Measurements from ENCODE around the gene SLC2A2.
A peak's percentile ranks its signal among the peaks of the same experiment; 100 is the strongest.

Gene SLC2A2

DNA sequence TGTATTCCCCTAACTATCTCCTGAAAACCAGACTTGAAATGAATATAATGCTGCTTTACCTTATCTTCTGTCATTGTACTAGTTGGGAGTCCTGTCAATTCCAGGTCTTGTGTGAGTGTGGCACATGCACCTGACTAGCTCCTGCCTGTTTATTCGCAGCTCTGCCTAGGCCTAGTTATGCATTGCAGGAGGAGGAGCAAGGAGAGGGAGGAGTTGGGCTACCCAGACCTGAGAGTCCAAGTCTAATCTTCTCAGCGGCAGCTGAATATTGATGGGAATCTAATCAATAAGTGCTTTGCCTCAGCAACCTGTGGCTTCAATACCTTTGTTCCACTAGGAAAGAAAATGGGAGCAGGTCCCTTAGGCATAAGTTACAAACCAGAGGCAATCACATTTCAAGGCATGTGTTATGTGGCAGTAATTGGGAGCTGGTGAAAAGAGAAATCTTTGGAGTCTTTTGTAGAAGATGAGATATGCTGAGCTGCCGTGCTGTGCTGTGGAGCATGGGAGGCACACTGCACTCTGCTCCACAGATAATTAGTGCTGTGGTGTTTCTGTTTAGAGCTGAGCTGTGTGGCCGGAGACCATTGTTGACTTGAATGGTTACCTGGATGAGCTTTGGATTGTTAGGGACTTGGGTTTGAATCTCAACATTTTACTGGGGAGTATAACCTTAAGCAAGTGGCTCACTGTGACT, at the start of gene SLC2A2:
TSS of gene SLC2A2 (minus strand) at position 124 of the 697 bp plus-strand sequence. CDS start at position 74, 50 bp downstream.
- no peak for DNase-seq

DNA sequence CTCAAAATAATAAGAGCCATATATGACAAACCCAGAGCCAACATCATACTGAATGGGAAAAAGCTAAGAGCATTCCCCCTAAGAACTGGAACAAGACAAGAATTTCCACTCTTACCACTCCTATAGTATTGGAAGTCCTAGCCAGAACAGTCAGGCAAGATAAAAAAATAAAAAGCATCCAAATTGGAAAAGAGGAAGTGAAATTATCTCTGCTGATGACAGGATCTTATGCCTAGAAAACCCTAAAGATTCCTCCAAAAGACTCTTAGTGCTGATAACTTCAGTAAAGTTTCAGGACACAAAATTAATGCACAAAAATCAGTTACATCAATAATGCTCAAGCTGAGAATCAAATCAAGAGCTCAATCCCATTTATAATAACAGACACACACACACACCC, 45.9 kb upstream of the SLC2A2 start:
- DNase-seq: peak; percentile 41

DNA sequence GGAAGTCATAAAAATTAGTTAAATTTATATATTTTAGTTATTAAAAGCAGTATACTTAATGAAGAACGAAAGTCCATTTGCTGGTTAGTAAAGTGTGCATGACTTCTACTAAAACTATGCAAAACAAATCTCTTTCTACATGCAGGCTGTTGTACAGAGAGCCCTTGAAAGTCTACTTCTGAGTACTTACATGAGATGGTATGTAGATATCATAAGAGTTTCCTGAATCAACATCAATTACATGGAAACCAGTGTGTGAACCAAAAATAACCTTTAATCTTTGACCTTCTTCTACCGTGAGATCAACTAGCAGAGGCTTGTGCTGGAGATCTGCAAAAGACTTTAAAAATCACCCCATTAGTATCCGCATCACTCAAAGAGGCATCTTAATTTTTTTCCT, 42.1 kb upstream of the SLC2A2 start:
- no peak for DNase-seq

- no peak for DNase-seq
These were observed 39.7 kb upstream of the SLC2A2 start for GRCh38 chr3:171066206-171066605.

- DNase-seq: no peak
These were observed 39.2 kb upstream of the SLC2A2 start for GRCh38 chr3:171065732-171066131.

DNA sequence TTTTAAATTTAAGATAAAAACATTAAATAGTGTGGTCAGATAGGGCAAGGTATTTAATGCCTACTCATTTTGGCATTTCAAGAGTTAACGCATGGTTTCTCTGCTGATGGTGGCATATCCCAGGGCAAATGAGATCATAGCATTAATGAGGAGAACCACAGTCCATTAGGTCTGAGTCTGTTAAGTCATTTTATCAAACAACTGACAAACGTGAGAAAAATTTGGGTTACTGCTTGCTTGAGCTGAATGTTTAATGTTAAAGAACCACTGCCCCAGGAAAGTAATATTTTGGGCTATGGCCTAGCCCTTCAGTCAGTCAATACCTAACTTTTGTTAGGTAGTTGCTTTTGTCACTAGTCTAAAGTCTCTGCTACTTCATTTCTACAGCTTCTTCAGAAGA, 37.9 kb upstream of the SLC2A2 start:
- DNase-seq: no peak

DNA sequence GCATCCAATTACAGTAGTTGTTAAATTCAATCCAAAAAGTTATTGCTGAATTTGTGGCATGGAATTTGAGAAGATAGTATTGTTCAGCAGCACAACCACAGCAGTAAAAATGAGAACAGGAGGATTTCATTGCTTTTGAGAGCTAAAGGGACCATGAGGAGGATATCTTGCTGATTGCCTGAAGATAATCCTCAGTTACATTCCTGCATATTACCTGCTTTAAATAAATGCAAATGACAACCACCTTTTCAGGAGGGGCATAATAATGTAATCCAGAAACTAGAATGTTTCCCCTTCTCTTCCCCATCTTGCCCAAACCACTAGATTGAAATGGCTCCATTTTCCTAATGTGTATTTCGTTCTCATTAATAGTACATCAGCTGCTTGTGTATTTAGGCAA, 35.2 kb upstream of the SLC2A2 start:
- no peak for DNase-seq

DNA sequence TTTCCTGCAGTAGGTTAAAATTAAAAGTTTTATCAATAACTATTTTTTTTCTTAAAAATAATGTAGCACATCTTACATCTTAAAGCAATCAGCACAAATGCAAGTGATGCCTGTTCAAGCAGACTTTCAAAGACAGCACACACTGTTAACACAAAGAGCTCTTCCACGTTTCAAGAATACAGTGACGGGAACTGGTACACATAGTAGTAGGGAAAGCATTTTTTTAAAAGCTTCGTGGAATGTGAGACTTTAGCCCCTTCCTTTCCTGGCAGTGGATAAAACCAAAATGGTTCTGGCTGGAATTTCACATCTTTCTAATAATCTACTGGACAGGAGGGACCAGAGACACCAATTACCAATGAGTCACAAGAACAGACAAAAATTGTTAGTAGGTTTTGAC, 33.5 kb upstream of the SLC2A2 start:
- DNase-seq: no peak

DNA sequence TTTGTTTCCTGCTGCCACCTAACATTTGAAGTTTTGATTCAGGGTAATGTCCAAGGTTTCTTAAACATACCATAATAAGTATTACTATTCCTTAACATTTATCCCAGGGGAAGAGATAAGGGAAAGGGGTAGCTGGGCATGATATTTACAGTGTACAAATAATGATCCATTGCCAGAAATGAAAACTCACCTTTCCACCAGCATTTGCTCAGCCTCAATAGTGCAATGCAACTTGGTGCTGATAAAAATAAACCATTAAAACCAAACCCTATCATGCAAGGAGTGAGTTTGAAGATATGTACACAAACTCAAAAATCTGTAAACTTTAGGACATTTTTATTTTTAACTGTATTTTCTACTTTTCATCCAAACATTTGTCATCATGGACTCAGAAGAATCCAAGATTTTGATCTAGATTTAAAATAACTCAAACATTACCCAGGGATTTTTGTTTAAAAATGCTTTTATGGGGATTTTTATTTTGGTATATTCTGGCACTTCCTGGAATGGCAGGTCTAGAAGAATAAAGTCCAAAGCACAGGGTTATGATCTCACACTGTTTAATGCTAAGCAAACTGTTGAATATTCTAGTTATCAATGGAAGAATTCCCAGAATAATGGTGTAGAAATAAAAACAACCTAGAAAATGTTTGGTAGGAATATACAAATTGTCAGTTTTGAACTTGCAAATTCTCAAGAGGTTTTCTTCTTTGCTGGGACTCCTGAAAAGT, 32.5 kb upstream of the SLC2A2 start:
- DNase-seq: no peak

DNA sequence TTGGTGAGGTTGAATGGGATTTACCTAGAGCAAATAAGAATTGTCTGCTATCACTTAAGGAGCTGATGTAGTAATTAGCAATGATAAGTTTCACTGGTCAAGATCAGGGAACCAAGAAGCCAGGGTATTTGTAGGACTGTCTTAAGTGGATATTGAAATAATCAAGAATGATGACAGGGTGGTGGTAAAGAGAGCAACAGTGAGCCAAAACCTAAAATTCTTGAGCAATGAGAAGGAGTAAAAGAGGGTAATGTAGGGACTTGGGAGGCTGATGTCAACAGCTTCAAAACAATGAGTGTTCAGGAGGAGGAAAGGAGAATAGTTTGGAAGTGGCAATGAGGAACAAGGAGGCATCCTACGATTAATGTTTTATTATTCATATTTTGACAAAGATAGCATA, 31.5 kb upstream of the SLC2A2 start:
- no peak for DNase-seq

DNA sequence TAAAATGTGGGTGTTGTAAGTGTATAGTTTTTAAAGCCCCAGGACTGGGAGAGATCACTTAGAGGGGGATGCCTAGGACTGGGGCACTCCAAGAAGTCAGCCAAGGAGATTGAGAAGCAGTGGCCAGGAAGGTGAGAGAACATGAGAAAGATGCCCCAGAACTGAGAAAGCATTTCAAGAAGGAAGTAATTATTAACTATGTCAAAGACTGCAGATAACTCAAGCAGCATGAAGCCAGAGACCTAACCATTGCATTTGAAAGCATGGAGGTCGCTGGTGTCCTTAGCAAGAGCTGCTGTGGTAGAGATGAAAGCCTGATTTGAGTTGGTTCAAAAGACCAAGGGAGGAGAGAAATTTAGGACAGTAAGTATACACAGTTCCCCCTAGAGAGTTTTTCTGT, 30.6 kb upstream of the SLC2A2 start:
- no peak for DNase-seq

- no peak for DNase-seq
These were observed 30.0 kb upstream of the SLC2A2 start for GRCh38 chr3:171056528-171056927.

GRCh38 chr3:171055336-171056178, 29.0 kb upstream of the SLC2A2 start:
- no peak for DNase-seq

GRCh38 chr3:171054921-171055320, 28.4 kb upstream of the SLC2A2 start:
- no peak for DNase-seq

GRCh38 chr3:171054231-171054630, 27.7 kb upstream of the SLC2A2 start:
- no peak for DNase-seq

DNA sequence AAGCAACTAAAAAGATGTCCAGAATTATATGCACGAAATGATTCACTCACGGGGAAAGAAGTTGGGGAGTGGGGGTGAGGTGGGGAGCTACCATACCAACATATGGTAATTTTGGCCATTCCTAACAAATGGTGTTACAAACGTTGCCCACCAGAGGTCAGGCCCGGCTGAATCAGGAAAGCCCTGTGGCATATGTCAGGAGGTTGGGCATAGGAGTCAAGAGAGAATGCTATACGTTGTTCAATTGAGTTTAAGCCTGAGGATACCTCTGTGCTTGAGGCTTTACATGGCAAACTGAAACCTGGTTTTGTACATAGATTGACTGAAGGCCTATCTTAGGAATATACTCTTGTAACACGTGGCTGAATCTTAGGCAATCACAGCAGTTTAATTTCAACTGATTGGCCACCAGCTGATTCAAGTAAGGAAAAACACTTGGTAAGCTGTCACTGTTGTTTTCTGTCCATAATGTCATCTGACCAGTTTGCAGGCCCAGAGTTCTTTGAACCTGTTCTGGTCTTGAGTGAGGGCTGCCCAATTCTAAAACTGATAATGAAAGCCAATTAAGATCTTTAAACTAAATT, 23.4 kb upstream of the SLC2A2 start:
- peak; percentile 65 for DNase-seq

GRCh38 chr3:171046760-171047159, 20.2 kb upstream of the SLC2A2 start:
- no peak for DNase-seq

DNA sequence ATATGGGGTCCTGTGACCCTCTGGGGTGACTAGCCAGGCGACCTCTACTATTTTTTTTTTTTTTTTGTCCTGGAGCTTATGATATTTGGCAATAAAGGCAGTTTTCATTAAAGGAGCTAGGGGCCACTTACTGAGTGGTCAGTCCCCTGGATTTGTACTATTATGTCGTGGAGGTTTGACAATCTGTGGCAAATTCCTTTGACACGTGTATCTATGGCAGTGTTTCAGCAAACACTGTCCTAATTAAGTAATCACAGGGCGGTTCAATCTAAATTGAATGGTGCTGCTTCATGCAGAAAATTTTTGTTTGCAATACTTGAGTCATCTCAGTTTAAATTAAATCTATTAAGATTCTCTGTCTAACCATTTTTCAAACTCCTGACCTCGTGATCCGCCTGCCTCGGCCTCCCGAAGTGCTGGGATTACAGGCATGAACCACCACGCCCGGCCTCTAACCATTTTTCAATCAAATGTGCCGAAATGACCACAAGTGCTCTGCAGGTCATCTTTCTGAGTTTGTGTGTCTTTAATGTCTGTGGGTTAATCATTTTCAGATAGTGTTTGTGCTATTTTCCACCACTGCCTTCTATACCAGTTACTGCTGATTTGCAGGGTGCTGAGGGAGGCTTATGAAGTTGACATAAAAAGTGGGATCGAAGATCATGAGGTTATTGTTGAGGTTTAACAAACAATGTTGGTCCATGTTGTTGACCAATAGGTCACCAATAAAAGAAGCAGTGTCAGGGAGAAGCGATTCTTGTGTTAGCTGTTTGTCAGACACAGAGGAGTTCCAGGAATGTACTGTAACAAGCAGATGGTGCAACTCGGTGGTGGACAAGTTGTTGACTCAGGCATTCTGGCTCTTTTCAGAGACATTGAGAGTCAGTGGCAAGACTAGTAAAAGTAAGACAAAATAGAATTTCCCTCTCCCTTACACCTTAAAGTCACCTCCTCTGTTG, 18.6 kb upstream of the SLC2A2 start:
- DNase-seq: no peak

DNA sequence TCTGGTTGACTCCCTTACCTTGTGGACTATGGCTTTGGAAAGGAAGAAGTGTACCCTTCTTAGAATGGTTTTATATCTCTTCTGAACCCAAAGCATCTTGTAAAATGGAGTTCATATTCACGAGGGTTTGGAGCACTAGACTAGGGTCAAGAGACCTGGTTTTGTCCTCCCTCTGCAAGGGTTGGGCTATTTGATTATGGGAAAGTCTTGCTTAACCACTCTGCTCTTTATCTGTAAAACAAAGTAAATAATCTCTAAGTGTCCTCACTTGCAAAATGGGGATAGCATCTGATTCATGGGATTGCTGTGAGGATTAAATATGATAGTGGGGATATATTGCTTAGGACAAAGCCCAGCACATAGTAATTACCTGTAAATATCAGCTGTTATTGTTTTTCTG, 17.9 kb upstream of the SLC2A2 start:
- no peak for DNase-seq

DNA sequence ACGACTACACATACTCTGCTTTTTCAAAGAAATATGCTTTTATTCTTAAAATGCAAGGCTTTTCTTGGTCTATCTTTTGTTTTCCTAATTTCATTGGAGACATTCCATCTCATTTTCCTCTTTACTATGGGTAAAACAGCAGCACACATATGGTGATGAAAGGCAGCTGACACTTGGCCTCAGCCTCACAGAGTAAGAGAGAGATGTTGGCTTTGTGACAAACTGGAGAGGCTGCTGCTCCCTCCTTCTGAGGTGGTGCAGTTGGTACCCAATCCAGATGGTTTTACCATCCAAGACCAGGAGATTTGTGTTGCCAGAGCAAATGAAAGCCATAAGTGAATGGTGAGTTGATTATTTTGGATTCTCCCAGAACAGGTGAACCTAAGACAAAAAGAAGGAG, 13.2 kb upstream of the SLC2A2 start:
- no peak for DNase-seq

DNA sequence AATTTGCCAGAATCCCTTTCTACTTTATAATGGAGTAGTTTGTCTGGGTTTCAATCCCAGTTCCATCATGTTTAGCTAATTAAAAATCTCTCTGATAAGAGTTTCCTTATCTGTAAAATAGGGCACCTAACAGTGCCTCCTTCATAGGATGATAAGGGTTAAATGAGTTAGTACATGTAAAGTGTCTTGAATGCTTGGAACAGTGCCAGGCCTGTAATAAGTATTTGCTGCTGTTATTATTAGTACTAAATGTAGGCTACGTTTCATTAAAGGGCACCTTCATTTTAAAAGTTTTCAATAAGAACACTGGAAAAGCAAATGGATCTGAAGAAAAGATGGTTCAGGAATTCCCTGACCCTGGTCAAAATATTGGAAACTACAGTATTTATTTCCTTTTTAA, 11.8 kb upstream of the SLC2A2 start:
- no peak for DNase-seq

DNA sequence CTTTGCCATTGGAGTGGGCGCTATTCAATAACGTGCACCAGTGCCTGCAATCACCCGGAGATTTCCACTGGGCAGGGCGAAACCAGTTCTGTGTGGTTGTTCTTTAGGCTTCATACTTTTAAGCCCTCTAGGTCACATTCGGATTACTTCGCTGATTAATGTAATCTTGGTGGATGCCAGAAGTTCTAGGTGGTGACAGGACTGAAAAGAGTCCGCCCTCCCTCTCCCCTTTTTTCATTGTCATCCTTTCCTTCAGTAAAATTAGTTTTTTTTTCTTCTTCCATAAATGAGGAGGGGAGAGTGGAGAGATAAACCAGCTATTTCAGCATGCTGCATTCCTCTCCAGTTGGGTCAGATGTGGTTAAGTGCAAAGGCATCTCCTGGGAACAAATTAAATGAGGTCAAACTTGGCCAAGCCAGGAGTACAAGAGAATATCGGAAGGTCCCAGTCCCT, 2.3 kb upstream of the SLC2A2 start:
- no peak for DNase-seq
